ENCODE data around the gene FUT7. TPM values are rescaled to one million over a fixed set of nuclear protein-coding genes. Genes with fewer than 3 reads are reported as not detected.

Gene FUT7
- total and polyA plus RNA-seq, 9 of the 15 experiments (the other 6 are each of a cell fraction or from before 2014, with no cell fraction given) = not detected

- H3K9me3 ChIP-seq (replicated peaks; ENCODE audit: control insufficient read depth, insufficient read depth, low read depth, low read length) = peaks cover 6% of the 10 kb centered on the region
- FAIRE-seq = no peak
- H3K79me2 ChIP-seq (ENCODE audit: control insufficient read depth, insufficient read depth, low read length) = peaks cover 18% of the 10 kb centered on the region
- WGBS (ENCODE audit: insufficient coverage, low coverage, missing lambda C conversion rate) = 97% methylated on average over 9 of the region's 40 CpGs
- peaks cover 22% of the 10 kb centered on the region; the same call in 1 of the 3 replicates for H3K36me3 ChIP-seq (ENCODE audit: control insufficient read depth, insufficient read depth, low read length)
- H2AFZ ChIP-seq (ENCODE audit: low read depth, low read length) = no peak overlapping the region
- no peaks in the 10 kb centered on the region for H3K27me3 ChIP-seq (ENCODE audit: control insufficient read depth in 2 of 2, insufficient read depth in 2 of 2, low read length in 2 of 2)
- no peak for DNase-seq (ENCODE audit: extremely low read depth in 1 of 4, low spot score in 3 of 4)
- no peak overlapping the region for H3K27ac ChIP-seq (ENCODE audit: extremely low read depth, low read depth, low read length)
- CTCF ChIA-PET (ENCODE audit: low intra/inter-chr PET ratio) = no interaction called here
- TF ChIP-seq RBM22 (IDR thresholded peaks at IDR 0.05; ENCODE audit: low read depth, low read length, poor library complexity, severe bottlenecking) = peak; percentile 41
- TF ChIP-seq HNRNPL (IDR thresholded peaks at IDR 0.05; ENCODE audit: low read depth, low read length) = 0 out of 2 replicates have a peak, but pooled peaks have one; percentile 39
- no peak for TF ChIP-seq DMBX1 (CRISPR knock-in tag; IDR thresholded peaks at IDR 0.05; ENCODE audit: borderline replicate concordance)
- peak; percentile 97 for TF ChIP-seq ZBTB33 (CRISPR knock-in tag; IDR thresholded peaks at IDR 0.05)
- no peak for TF ChIP-seq HCFC1 (IDR thresholded peaks at IDR 0.05; ENCODE audit: low read depth, low read length)
- ATAC-seq = no peak
- no peak overlapping the region for H3K4me3 ChIP-seq
- no peaks in the 10 kb centered on the region for H4K20me1 ChIP-seq (replicated peaks; ENCODE audit: control insufficient read depth, insufficient read depth, low read length)
- peaks cover 30 to 75% of the 10 kb centered on the region in 2 experiments for H3K4me1 ChIP-seq (replicated peaks in 1 of 2; ENCODE audit: control insufficient read depth in 2 of 2, insufficient read depth in 2 of 2, low read length in 2 of 2)
- no peaks in the 10 kb centered on the region for H3K9me1 ChIP-seq (ENCODE audit: control insufficient read depth, insufficient read depth, low read length)
- intact Hi-C loops (cut with micrococcal nuclease) (loop anchor here (5.0 kb wide), 1 partner anchor 48 kb away; the partner anchor contains the start of gene C8G), in situ Hi-C loops (cut with MboI) (no loop called here)
- H3K4me2 ChIP-seq (ENCODE audit: insufficient read depth, low read length) = no peak overlapping the region
- no peak overlapping the region for H3K9ac ChIP-seq (ENCODE audit: insufficient read depth in 1 of 2, low read depth in 2 of 2, low read length in 2 of 2)
- POLR2A ChIA-PET = no interaction called here
- no TSS peak for BruUV-seq (replicated peaks)
These were observed 37.0 kb downstream of the FUT7 start for GRCh38 chr9:136994888-136995230.
